NCI-H510A (cell line): ENCODE results near the gene AMACR.

Source experiments
- DNase-seq: peaks from one replicate; lab custom pipeline; 2025; lab: John Stamatoyannopoulos, UW

AMACR gene

DNA sequence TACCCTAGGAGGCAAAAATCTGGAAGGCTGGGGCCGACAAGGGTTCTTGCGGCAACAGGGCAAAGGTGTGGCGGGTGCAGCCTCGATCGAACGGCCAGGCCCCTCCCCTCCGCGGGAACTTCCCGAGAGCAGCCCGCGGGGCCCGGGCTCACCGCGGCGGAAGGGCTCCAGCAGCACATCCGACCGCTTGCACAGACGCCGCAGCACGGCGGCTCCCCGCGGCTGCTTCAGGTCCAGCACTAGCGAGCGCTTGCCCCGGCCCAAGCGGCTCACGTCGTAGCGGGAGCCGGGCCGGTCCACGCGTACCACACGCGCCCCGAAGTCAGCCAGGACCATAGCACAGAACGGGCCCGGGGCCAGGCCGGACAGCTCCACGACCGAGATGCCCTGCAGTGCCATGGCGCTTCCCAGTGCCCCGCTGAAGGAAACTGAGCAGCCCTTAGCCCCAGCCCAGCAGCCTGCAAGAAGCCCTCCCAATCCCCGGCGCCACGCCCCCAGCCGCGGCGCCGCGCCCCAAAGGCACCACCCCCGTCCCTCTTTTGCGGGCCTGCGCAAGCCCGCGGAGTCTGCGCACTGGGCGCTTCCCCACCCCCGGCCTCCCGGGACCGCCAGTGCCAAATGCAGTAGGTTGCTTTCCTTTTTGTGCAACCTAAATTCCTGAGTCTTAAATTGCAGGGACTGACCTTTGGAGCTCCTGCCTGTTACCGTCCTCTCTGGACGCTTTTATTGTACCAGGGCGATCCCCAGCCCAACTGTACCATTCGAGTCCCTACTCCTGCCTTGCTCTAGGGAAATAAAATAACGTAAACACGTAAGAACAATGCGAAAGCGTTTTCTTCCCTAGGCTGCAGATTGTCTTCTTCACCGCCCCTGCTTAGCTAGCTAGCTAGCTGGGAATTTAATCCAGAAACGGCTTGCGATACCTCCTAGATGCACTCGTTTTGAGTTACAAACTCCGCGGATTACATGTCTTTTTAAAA is at the start of gene AMACR:
TSS of gene AMACR (minus strand) at position 430 of the 980 bp plus-strand sequence. CDS start at position 399, 31 bp downstream.
- DNase-seq = peak; percentile 93

DNA sequence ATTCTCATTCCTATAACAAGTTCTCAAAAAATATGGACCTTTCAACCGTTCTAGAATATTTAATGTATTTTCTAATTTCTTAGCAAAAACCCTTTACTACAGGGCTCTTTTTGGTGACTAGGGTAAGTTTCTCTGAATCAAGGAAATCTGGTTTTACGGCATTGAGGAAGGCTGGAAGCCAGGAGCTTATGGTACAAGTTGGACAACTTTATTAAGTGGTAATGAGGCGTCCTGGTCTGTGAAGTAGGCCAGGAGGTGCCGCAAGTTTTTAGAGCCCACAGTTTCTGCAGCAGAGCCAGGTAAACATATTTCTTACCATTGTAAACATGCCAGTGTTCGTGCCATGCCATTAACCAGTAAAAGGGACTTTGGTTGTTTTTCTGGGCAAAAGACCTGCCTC is 49.7 kb upstream of the AMACR start:
- DNase-seq = no peak

DNA sequence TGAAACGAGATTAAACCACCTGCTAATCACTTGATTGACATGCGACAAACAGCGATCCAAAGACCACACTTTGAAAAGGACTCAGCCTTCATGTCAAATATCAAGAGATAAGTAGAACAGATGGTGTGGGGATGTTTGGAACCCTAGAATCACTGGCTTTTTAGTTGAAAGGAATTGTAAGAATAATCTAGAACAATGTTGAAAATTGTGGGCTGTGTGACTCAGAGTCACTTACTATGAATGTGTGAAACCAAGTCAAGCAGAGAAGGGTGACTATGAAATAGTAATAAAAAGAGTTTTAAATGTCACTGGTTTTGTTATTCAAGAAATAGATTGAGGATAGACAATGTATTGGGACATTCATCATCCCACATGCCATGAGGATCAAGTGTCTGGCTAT is 49.3 kb upstream of the AMACR start:
- DNase-seq = no peak

DNA sequence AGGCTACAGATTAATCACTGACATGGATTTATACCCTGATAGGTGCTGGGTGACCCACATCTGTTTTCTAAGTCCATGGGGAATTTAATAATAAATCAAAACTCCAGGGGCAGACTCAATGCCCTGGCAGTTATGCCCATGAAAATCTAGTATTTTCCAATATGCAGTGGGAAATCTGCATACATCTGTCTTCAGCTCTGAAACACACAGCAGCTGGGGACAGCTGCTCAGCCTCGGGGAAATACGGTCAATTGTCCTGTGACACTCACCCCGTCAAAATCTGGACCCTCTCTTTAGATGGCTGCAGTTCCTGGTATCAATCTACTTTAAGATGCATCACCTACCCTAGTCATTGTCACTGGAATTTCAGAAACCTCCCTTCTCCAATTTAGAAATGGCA is 47.8 kb upstream of the AMACR start:
- no peak for DNase-seq

DNA sequence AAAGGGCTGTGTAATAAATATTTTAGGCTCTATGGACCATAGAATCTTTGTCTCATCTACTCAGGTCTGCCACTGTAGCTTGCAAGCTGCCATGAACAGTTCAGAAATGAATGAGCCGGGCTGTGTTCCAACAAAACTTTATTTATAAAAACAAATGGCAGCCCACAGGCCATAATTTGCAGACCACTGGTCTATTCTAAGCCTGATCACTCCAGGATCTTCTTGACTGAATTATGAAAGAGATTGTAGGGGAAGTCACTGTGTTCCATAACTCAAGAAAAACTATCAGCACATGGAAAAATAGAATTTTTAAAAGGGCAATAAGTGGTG is 46.5 kb upstream of the AMACR start:
- DNase-seq = no peak

DNA sequence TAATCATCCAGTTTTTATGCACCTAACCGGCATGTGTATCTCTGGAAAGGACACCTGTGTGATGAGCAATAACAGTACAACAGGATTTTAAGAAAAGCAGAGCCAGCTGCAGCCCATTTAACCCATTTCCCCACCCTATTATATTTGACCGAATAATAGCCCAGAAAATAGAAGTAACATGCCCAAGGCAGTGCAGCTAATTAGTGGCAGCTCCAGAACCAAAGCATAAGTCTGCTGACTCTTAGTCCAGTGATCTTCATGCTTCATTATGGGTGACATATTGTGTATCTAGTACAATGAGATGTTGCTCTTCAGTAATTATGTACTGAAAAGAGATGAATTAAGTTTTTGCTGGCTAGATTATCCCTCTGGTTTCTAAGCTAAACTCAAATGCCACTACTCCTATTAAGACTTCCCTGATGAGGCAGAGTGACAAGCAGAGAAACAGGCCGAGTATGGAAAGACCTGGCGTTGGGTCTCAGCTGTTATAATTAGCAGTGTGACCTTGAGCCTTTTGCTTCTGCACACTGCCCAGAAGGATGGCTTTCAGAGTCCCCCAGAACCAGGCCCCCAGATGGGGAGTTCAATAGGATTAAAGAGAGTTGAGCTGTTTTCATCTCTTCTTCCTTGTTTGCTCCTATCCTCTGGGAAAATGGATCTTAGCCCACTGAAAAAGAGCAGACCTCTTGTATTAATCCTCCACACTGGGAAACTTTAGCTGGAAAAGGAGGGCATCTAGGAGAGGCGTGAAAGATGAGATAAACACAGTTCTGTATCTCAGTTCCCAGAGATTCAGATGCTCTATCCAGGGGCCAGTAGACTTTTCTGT is 45.9 kb upstream of the AMACR start:
- no peak for DNase-seq

DNA sequence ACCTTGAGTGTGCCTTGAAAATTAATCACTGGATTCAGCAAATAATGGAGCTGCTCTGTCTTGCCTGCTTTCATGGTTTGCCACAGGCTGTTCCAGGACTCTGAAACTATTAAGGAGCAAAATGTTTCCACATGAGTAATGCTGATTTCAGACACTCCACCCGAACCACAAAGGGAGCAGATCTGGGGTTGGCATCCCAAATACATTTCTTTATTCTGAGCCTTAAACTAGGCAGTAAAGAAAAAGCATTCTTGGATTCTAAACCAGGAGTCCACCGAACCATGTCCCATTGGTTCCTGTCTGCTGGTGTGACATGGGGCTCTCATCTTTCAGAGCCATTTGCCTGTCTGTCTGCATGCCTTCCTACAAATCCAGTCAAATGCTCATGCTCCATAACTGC is 45.3 kb upstream of the AMACR start:
- DNase-seq = no peak

DNA sequence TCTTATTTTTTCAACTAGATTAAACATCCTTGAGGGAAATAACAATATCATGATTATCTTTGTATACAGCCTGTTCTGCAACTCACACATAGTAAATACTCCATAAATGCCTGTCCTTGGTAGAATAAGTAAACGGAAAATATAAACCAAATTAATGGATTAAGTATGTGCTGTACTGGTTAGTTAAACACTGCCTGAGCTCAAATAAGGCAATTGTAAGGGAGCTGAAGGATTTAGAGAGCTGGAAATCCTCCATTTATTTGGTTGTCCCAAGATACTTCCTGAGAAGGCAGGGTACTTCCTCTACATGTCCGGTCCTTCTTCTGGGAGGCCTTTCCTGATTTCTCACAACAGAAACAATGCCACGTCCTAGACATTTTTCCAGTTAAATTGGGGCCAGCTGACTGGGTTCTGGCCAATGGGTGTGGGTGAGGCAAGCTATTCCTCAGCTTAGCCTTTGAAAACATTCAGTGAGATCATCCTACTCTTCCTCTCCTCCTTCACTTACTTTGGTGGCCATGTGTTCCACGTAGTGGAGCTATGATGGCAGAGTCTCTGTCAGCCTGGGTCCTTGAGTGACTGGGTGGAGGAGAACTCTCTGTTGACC is 43.6 kb upstream of the AMACR start:
- no peak for DNase-seq

DNA sequence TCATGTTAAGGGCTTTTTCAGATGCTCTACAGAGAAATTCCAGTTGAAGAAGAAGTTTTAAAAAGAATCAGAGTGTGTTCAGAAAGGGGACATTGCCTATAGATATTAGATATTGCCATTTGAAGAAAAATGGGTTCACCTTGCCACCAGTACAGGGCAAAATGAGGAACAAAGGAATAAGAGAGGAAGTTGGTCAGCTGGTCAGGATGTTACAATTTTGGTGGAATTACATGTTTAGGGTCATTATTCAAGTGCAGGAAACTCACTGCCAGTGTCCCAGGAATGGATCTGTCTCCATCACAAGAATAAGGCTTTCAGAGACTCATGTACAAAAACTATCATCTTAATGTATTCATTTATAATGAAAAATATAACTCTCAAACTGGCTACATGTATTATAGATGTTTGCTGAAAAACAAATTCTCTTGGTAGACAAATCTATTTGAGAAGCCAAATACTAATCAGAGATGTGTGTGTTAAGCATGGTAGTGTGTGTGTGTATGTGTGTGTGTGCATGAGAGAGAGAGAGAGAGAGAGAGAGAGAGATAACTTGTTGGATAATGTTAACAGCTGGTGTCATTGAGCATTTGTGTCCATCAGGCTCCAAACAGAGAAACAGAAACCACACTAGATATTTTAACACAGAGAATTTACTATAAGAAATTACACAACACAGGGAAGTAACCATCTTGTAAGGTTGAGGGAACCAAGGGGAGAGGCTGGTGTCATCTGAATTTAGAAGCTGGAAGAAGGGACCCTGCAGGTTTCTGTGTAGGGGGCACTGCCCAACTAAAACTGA is 40.1 kb upstream of the AMACR start:
- DNase-seq = no peak

DNA sequence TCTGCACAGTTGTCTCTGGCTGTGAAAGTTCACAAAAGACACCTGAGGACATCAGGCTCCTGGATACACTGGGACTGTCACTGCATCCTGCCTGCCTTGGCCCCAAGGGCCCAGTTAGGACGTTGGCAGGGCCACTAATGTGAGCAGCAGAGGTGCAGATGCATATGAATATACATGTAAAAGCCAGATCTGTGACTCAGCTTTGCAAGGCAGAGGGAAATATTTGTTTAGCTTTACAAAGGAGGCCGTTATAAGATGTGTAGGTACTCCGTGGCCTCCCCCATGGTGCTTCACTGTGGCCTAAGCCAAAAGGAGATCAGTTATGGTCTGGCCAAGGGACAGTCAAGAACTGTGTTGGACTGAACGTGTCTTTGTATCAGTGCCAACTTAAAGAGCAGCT is 39.3 kb upstream of the AMACR start:
- DNase-seq = no peak

DNA sequence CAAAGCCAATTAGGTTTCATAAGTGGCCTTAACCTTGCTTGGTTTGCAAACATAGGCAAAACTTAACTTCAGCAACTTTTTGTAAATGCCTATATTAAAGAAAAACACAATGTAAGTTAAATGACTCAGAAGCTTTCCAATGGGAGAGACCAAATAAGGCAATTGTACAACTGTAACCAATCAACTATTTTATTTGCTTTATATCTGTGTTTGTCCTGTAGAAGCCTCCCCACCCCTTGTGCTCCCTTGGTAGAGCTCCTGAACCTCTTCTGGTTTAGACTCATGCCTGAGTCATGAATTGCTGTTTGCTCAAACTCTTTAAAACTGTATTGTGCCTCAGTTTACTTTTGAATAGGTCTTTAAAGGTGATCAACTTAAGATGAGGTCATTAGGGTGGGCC is 38.1 kb upstream of the AMACR start:
- no peak for DNase-seq

DNA sequence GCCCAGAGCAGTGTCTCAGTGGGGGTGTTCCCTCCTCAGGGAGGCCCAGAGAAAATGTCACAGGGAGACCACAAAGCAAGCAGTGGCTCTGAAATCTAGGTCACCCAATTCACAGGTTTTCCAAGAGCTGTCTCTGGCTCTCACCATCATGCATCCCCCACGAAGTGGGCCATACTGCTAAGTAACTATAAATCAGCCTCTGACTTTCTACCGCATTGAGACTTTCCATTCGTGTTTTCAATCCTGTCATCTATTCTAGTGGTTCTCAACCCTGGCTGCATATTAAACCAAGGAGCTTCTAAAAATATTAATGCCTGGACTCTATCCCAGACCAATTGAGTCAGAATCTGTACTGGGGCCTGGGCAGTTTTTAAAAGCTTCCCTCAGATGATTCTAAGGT is 37.2 kb upstream of the AMACR start:
- DNase-seq = no peak

DNA sequence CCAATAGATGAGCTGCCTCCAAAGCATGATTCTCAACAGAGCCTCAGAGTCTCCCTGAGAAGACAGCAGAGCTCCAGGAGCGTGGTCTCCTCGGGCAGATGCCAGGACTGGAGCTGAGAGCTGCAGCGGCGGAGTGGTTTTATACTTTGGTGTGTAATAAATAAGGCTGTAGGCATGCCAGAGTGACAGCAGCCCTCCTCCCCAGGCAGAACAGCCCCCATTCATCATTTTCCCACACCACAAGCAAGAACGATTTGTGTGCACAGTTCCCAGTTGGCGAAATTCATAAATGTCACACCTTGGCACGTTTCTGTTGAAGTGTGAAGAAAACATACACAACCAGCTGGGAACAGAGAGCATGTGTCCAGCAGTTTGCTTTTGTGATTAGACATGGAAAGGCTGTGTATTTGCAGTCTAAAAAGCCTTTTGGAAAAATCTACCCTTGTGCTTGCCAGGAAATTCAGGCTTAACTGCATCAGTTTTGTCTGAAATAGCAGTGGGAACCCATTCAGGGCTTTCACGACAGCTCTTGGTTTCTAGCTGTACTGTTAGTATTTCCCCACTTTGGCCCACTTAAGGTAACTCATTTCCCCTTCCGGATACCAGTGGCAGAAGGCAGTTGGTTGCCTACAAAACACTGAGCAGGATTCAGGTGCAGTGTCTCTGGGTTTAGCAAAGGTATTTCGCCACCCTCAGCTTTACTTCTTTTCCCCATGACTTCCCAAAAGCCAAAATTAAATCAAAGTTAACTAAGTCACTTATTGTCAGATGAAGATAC is 35.4 kb upstream of the AMACR start, which contains the start of gene C1QTNF3:
TSS of gene C1QTNF3 (minus strand) at position 115 of the 778 bp plus-strand sequence. CDS start at position 27, 88 bp downstream.
- no peak for DNase-seq

DNA sequence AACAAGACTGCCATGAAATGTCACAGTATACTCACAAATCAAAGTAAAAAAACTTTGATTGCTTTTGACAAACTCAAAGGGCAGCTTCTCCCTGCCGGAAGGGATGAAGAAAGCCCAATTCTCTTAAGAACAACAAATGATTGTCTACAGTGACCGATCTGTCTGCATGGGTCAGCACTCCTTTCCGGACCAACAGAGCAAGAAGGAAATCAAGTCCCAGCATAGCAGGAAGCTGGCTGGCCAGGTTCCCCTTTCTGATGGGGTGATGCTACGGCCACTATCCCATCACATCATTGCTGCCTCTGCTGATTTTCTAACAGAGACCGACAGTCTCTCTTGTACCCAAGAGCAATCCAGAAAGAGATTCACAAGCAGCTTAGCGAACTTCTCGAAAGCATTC is 34.5 kb upstream of the AMACR start:
- DNase-seq = no peak

DNA sequence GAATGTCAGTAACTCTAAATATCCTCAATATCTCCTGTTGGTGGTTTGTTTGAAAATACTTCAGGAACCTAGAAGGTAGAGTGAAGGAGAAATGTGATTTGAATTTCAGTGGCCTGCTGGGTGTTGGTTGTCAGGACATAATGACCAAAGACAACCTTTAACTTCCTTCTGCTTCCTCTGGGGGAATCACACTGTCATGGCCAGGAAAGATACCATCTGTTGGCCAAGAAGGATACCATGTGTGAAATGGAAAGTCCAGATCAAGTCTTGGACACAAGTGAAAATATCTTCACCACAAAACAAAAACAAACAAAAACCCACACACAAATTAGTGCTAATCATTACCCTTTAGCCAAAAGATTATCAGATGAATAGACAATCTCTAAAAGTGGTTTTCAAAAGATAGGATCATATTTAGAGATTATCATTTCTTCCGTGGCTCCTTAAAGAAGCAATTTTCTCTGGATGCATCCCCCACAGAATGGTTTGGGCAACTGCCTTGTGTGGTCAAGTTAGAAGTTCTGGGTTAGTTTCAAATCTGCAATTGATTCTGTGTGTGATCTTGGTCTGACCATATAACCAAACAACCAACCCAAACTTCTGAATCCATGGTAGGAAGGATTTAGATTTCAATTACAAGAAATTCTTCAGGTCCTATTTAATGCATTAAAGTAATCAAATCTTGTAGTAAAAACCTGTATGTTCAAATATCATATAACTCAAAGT is 33.6 kb upstream of the AMACR start:
- no peak for DNase-seq

DNA sequence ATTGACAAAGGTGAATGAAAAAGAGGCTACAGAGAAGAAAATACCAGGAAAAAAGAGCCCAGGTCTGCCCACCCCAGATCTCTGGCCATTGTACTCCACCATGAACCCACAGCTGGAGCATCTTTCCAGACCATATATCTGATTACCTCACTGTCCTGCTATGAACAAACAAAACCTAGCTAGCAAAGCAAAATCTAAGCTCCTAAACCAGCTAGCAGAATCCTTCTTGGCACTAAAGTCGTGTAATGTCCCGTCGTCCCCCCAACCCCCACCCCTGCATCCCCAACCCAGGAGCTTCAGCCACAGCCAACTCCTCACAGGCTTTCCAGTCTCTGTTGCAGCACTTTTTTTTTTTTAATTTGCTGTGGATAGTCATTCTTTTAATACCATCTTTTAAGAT is 32.6 kb upstream of the AMACR start:
- DNase-seq = no peak

DNA sequence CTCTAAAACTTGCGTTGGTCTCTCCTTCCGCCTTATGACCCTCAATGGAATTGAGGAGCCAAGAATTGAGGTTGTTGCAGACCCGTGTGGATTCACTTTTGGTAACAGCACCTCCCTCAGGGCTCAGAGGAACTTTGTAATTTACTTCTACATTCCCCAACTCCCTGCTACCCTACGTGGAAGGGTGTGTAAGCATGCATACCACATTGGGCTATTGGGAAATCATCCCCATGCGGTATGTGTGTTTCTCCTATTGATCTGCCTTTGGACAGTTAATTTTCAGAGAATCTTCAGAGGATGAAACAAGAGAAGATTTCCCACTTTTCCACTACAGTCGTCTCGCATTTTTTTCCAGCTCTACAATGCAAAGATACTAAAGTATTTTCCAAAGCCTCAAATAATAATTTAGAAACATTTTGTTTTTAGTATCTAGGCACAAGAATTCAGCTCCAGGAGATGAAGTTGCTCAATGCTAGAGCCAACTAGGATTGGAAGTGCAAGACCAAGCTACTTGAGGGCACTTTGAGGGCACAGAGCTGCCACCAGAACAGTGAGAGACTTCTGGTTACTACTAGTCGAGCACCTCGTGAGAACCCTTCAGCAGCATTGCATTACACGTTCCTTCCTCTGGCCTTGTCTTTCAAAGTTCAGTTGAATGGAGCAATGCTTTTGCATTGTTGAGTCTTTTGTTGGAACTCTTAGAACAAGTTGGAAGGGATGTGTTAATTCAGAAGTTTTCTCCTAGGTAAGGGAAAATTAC is 31.7 kb upstream of the AMACR start:
- DNase-seq = no peak

DNA sequence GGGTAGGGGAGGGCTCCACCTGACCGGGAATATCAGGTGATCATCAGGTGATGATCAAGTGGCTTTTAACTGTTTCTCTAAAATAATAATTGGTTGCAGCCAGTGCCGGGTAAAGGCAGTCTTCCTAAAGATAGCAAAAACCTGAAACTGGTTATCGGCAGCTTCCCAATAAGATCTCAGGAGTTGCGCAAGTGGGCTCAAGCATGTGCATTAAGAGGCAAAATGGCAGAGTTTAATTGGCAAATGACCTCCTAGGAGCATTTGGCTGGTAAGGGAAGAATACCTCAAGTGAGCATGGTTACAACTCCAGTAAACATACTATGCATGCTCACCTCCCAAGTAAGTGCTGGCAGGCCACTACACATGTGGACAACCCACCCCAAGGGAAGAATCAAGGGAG is 31.0 kb upstream of the AMACR start:
- no peak for DNase-seq

DNA sequence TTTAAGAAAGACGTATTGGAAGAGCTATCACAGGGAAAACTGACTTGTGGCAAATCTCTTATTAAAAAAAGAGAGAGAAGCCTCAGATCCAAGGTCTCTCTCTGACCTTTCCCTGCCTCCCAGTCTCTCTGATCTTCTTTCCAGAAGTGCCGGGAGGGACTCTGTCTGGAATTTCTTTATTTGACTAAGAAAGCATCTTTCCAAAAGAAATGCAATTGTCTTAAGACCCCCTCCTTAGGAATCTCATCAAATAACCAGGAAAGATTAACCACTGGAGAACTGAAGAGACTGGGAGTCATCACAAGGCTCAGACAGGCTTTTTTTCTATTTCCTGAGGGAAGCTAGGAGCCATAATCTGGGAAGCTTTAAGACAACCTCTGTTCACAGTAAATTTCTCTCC is 30.5 kb upstream of the AMACR start:
- DNase-seq = no peak

DNA sequence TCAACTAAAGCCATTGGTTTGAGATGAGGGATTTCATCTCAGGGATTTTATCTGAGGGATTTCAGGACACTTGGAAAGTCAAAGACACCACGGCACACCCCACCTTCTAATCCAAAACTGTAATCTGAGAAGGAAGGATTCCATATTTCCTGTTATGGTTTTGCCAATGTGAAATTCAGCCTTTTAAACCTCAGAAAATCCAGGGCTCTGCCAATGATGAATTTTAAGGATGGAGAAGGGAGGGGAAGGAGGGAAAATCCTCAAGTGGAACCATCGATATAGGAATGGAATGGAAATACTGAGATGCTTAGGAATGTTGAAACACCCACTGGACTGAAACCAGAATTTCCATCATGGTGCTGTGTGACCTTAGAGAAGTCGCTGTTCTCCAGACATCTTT is 29.9 kb upstream of the AMACR start:
- no peak for DNase-seq
